Left lung (tissue), 10 donors: ENCODE results near the gene ARHGAP26. TPM values are rescaled to one million over a fixed set of nuclear protein-coding genes. Genes with fewer than 3 reads are reported as not detected.
"Not testable (repeated sequence)": the region's sequence is repeated elsewhere in the genome, so short reads cannot be mapped to it uniquely, and the experiment has no call there.

Experiments used
- ATAC-seq: fragments of 200-7000 bp; cut with Tn5 transposase; one replicate; pipeline ENCODE4 v1.9.1; 2020; ENCODE audit warnings: moderate library complexity
- DNase-seq, 4 donors: peaks; one replicate each; pipeline ENCODE4 v3.0.0-alpha.2; 2013 to 2020
- H3K27ac ChIP-seq, 2 donors: fragments of 200-600 bp; sonication (generic) in 1 of 2; one replicate each; pipeline versions ENCODE4 v1.5.0 to v1.8.0; 2020 to 2021
- H3K27me3 ChIP-seq, 2 donors: fragments of 200-600 bp; sonication (generic) in 1 of 2; one replicate each; pipeline versions ENCODE4 v1.5.0 to v1.8.0; 2020 to 2021
- H3K36me3 ChIP-seq, 2 donors: fragments of 200-600 bp; sonication (generic) in 1 of 2; one replicate each; pipeline versions ENCODE4 v1.5.0 to v1.8.0; 2020 to 2021
- H3K4me1 ChIP-seq, 2 donors: fragments of 200-600 bp; one replicate each; pipeline ENCODE4 v1.8.0; 2021
- H3K4me3 ChIP-seq, 2 donors: fragments of 200-600 bp; sonication (generic) in 1 of 2; one replicate each; pipeline versions ENCODE4 v1.5.0 to v1.8.0; 2020 to 2021; ENCODE audit warnings: mild to moderate bottlenecking in 1 of 2
- H3K9me3 ChIP-seq, 2 donors: fragments of 200-600 bp; sonication (generic) in 1 of 2; one replicate each; pipeline versions ENCODE4 v1.5.0 to v1.8.0; 2020 to 2021
- intact Hi-C, 2 donors: fragments of 100-400 bp; cut with DNase I; formaldehyde crosslinking; loops; one replicate each; pipeline versions ENCODE4 v1.11.2 to v1.14.2; 2022
- polyA plus RNA-seq, 6 donors: library from polyadenylated mRNA; unstranded; fragments of 120-200 nt; gene quantifications; one replicate each; pipeline ENCODE4 v1.2.1, GENCODE V29; 2013; ENCODE audit not compliant: insufficient read length in 6 of 6
- total RNA-seq, 2 donors: library from RNA; stranded (reverse); fragmentation: NEBNext Ultra II Directional; extraction: Animal tissue kit (Norgen Biotek cat#: 25700); gene quantifications; one replicate each; pipeline ENCODE4 v1.2.1, GENCODE V29; 2021
- TF ChIP-seq, protein P1 (sequence below), 2 donors: fragments of 200-600 bp; sonication (generic) in 1 of 2; IDR thresholded peaks; one replicate each; pipeline versions ENCODE4 v1.5.0 to v1.8.0; 2021; ENCODE audit warnings: antibody characterized with exemption in 2 of 2
- donor health status: DM: no; HTN: yes; CAD: no.
- donor health status: DM: no; HTN: no; CAD: no.

ARHGAP26 gene
- total and polyA plus RNA-seq, 8 donors, result 13.9 to 61.9 (median 14.9) TPM

DNA sequence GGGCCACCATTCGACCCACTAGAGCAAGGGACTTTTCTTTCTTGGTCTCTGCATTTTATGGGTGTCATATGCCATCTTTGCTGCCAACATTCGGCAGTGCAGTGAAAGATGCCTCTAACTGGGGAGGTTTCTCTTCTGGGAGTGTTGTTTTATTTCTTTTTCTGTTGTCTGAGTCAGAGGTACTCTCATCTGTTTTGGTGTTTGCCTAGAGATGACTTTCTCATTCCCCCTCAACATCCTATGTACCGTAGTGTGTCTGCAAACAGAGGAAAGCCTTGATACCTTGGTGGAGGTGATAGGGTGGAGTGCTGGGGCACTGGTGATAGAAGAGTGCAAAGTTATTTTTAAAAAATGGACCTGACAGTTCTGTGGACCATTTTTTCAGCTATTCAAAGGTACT, 182.1 kb downstream of the ARHGAP26 start:
- DNase-seq, result no peak
- H3K4me1 ChIP-seq, result peaks cover 0 to 5% of the 10 kb centered on the region in 2 donors
- H3K36me3 ChIP-seq, result no peaks in the 10 kb centered on the region
- no peaks in the 10 kb centered on the region for H3K9me3 ChIP-seq
- no peak overlapping the region for H3K4me3 ChIP-seq
- H3K27me3 ChIP-seq, result no peaks in the 10 kb centered on the region
- no peak overlapping the region for H3K27ac ChIP-seq
- TF ChIP-seq, protein P1, sequence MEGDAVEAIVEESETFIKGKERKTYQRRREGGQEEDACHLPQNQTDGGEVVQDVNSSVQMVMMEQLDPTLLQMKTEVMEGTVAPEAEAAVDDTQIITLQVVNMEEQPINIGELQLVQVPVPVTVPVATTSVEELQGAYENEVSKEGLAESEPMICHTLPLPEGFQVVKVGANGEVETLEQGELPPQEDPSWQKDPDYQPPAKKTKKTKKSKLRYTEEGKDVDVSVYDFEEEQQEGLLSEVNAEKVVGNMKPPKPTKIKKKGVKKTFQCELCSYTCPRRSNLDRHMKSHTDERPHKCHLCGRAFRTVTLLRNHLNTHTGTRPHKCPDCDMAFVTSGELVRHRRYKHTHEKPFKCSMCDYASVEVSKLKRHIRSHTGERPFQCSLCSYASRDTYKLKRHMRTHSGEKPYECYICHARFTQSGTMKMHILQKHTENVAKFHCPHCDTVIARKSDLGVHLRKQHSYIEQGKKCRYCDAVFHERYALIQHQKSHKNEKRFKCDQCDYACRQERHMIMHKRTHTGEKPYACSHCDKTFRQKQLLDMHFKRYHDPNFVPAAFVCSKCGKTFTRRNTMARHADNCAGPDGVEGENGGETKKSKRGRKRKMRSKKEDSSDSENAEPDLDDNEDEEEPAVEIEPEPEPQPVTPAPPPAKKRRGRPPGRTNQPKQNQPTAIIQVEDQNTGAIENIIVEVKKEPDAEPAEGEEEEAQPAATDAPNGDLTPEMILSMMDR (IDR thresholded peaks at IDR 0.05), result no peak
- ATAC-seq, result no peak
- intact Hi-C loops, result no loop called here

DNA sequence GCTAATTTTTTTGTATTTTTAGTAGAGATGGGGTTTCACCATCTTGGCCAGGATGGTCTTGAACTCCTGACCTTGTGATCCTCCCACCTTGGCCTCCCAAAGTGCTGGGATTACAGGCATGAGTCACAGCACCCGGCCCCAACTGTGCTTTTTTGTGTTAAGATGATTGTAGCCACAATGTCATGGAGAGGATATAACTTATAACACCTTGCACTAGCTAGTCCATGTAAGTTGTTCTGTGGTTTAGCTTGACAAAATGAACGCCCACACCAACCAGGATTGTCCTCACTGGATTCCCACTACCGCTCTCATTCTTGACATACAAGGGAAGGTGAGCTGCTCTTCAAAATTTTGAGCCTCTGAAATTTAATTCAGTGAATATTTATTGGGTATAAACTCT, 182.7 kb downstream of the ARHGAP26 start:
- H3K4me1 ChIP-seq, result peaks cover 0 to 11% of the 10 kb centered on the region in 2 donors
- intact Hi-C loops, result not testable (repeated sequence)

DNA sequence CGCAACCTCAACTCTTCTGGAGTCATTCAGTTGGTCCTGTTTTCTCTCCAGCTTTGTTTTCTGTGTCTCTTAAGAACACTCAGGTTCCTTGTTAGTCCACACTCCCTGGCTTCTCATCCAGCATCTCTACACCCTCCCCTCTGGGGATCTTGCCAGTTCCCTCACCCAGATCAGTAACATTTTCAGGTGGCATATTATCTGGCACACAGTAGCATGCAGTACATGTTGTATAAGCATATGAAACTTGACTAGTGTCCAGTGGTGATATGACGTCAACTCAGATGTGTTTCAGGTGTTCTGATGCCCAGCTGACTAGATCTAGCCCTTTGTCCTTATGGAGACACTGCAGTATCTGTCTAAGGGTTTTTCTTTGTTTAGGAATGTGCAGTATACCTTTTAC, 184.3 kb downstream of the ARHGAP26 start:
- intact Hi-C loops, result no loop called here
- Histone ChIP-seq H3K9me3 (no peaks in the 10 kb centered on the region), H3K27me3 (no peaks in the 10 kb centered on the region), H3K36me3 (no peaks in the 10 kb centered on the region), H3K27ac (no peak overlapping the region), H3K4me1 (peaks cover 0 to 18% of the 10 kb centered on the region in 2 donors), H3K4me3 (no peak overlapping the region)
- TF ChIP-seq, protein P1 (IDR thresholded peaks at IDR 0.05), result no peak
- ATAC-seq (no peak), DNase-seq (no peak)

More for the DNA sequence above, 182.7 kb downstream of the ARHGAP26 start:
- H3K36me3 ChIP-seq, ATAC-seq, H3K9me3 ChIP-seq, H3K27me3 ChIP-seq, H3K4me3 ChIP-seq, H3K27ac ChIP-seq, DNase-seq: not testable (repeated sequence)

DNA sequence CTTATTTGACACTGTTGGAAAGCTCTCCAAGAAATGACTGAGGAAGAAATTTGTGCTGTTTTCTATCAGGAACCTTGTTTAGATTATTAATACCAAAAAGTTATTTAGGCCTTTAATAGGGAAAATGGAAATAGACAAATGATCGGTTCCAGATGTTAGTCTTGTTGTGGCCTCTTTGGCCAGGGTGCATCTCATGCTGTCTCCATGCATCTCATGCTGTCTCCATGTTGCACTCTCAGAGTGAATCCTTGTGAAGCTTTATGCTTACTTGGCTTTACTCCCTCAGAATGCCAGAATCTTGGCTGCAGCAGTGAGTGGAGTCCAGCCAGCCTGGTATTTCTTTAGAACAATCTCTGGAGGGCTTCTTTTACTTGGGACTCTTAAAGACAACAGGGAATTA, 185.5 kb downstream of the ARHGAP26 start:
- peak in 1 of 4 donors; percentile 16 for DNase-seq
- Histone ChIP-seq H3K4me3 (no peak overlapping the region), H3K36me3 (no peaks in the 10 kb centered on the region), H3K27ac (no peak overlapping the region), H3K9me3 (no peaks in the 10 kb centered on the region), H3K4me1 (peaks cover 0 to 19% of the 10 kb centered on the region in 2 donors), H3K27me3 (no peaks in the 10 kb centered on the region)
- TF ChIP-seq, protein P1 (IDR thresholded peaks at IDR 0.05), result no peak
- ATAC-seq, result no peak
- intact Hi-C loops, result no loop called here

DNA sequence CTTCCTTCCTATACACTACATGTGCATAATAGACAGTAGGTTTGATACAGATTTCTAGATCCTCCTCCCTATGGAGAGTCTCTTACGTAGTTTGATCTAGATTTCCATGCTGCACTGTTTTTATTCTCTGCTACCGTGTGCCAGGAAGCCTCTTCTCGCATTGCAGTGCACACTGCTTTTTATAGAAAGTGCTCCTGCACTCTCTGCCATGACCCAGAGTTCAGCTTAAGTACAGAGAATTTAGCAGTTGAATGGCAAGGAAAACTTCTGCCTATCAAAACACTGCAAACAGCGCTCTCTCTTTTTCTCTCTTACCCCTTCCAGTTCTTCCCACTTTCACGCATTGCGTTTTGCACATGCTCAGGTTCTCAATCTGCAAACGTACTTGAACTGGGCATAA, 187.4 kb downstream of the ARHGAP26 start:
- Histone ChIP-seq H3K4me3 (no peak overlapping the region), H3K36me3 (no peaks in the 10 kb centered on the region), H3K27ac (no peak overlapping the region), H3K9me3 (no peaks in the 10 kb centered on the region), H3K27me3 (no peaks in the 10 kb centered on the region), H3K4me1 (peaks cover 0 to 22% of the 10 kb centered on the region in 2 donors)
- DNase-seq, result no peak
- intact Hi-C loops, result no loop called here
- ATAC-seq, result no peak
- TF ChIP-seq, protein P1 (IDR thresholded peaks at IDR 0.05), result no peak
